ENCODE data around the gene SLC39A5. TPM values are rescaled to one million over a fixed set of nuclear protein-coding genes. Genes with fewer than 3 reads are reported as not detected.

Gene SLC39A5
- total RNA-seq, 1 donor from 2014 or later, result 0.86 TPM

- Mint-ChIP-seq H3K27me3 (no peaks in the 10 kb centered on the region), H3K4me3 (no peak overlapping the region), H3K4me1 (peaks cover 2% of the 10 kb centered on the region), H3K36me3 (ENCODE audit: low read depth) (peaks cover 18% of the 10 kb centered on the region), H3K9me3 (no peaks in the 10 kb centered on the region), H3K27ac (no peak overlapping the region)
- intact Hi-C loops (cut with micrococcal nuclease), result no loop called here
- DNase-seq, result no peak
Measured at GRCh38 chr12:56202366-56202765, 27.5 kb upstream of the SLC39A5 start.

GRCh38 chr12:56202838-56203237 is 27.0 kb upstream of the SLC39A5 start:
- no peaks in the 10 kb centered on the region for H3K9me3 Mint-ChIP-seq
- H3K4me3 Mint-ChIP-seq, result no peak overlapping the region
- no peak for DNase-seq
- H3K27ac Mint-ChIP-seq, result no peak overlapping the region
- intact Hi-C loops (cut with micrococcal nuclease), result no loop called here
- peaks cover 22% of the 10 kb centered on the region for H3K36me3 Mint-ChIP-seq (ENCODE audit: low read depth)
- no peaks in the 10 kb centered on the region for H3K27me3 Mint-ChIP-seq
- peaks cover 2% of the 10 kb centered on the region for H3K4me1 Mint-ChIP-seq

- intact Hi-C loops (cut with micrococcal nuclease), result no loop called here
- Mint-ChIP-seq H3K9me3 (no peaks in the 10 kb centered on the region), H3K36me3 (ENCODE audit: low read depth) (peaks cover 29% of the 10 kb centered on the region), H3K27me3 (no peaks in the 10 kb centered on the region), H3K27ac (no peak overlapping the region), H3K4me1 (peaks cover 2% of the 10 kb centered on the region), H3K4me3 (no peak overlapping the region)
- no peak for DNase-seq
Measured at GRCh38 chr12:56204275-56204674, 25.6 kb upstream of the SLC39A5 start.

GRCh38 chr12:56205445-56205844 is 24.4 kb upstream of the SLC39A5 start:
- no peaks in the 10 kb centered on the region for H3K9me3 Mint-ChIP-seq
- H3K4me3 Mint-ChIP-seq, result no peak overlapping the region
- no peaks in the 10 kb centered on the region for H3K27me3 Mint-ChIP-seq
- intact Hi-C loops (cut with micrococcal nuclease), result loop anchor here (5.0 kb wide), 1 partner anchor 257 kb away; no protein-coding TSS in a partner anchor
- peaks cover 2% of the 10 kb centered on the region for H3K4me1 Mint-ChIP-seq
- H3K27ac Mint-ChIP-seq, result no peak overlapping the region
- peaks cover 38% of the 10 kb centered on the region for H3K36me3 Mint-ChIP-seq (ENCODE audit: low read depth)
- no peak for DNase-seq

DNA sequence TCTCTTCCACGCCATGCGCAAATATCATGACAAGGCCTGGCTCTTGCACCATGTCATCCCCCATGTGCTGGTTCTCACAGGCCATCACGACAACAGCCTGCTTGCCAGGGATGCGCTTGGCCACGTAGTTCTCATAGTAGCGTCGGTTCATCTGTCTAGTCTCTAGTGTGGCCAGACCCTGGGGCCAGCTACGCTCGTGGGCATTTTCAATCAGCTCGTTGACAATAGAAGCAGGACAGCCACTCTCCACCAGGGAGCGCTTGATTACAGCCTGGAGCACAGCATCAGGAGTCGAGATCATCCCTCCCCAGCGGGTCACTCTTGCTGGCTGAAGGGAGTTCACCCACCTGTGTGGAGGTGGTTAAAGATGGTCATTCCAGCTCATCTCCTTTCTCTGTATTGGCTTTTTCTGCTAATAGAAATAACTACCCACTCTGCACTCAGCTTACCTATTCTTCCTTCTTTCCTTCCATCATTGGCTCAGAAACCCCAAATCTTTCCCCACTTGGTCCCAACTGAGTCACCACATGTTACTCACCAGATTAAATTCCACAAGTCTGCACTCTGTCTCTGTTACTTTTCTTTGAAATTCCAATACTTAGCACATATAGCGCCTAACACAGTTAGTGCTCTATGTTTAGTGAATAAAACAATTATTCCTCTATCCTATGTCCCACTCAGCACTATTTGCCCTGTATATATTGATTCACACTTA is 23.2 kb upstream of the SLC39A5 start:
- Mint-ChIP-seq H3K9me3 (no peaks in the 10 kb centered on the region), H3K27ac (no peak overlapping the region), H3K36me3 (ENCODE audit: low read depth) (peaks cover 44% of the 10 kb centered on the region), H3K4me3 (no peak overlapping the region), H3K27me3 (no peaks in the 10 kb centered on the region), H3K4me1 (peaks cover 2% of the 10 kb centered on the region)
- DNase-seq, result peak; percentile 81
- intact Hi-C loops (cut with micrococcal nuclease), result loop anchor here (5.0 kb wide), 1 partner anchor 256 kb away; no protein-coding TSS in a partner anchor

GRCh38 chr12:56208006-56208405 is 21.8 kb upstream of the SLC39A5 start:
- H3K4me1 Mint-ChIP-seq, result peaks cover 2% of the 10 kb centered on the region
- no peaks in the 10 kb centered on the region for H3K27me3 Mint-ChIP-seq
- no peak overlapping the region for H3K27ac Mint-ChIP-seq
- H3K36me3 Mint-ChIP-seq (ENCODE audit: low read depth), result peaks cover 50% of the 10 kb centered on the region
- intact Hi-C loops (cut with micrococcal nuclease), result loop anchor here (5.0 kb wide), 1 partner anchor 254 kb away; no protein-coding TSS in a partner anchor
- no peak for DNase-seq
- H3K9me3 Mint-ChIP-seq, result no peaks in the 10 kb centered on the region
- no peak overlapping the region for H3K4me3 Mint-ChIP-seq

GRCh38 chr12:56212361-56212760 is 17.5 kb upstream of the SLC39A5 start:
- Mint-ChIP-seq H3K27ac (no peak overlapping the region), H3K4me1 (peaks cover 4% of the 10 kb centered on the region), H3K9me3 (no peaks in the 10 kb centered on the region), H3K36me3 (ENCODE audit: low read depth) (peaks cover 55% of the 10 kb centered on the region), H3K4me3 (no peak overlapping the region), H3K27me3 (no peaks in the 10 kb centered on the region)
- DNase-seq, result no peak
- intact Hi-C loops (cut with micrococcal nuclease), result no loop called here

DNA sequence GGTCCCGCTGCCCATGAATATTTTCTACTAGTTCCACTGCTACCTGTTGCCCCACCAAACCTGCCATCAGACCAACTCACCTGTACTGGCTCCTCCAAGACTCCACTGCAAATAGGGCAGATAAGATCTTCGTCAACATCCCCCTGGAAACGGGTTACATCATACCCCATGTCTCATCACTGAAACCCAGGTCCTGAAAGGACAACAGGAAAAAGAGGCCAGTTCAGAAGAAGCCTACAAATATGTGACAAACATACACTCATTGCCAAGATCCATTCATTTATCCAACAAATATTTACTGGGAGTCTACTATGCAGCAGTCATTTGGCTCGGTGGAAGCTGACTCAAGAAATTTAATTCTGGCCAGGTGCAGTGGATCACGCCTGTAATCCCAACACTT is 16.0 kb upstream of the SLC39A5 start:
- intact Hi-C loops (cut with micrococcal nuclease), result no loop called here
- H3K27me3 Mint-ChIP-seq, result no peaks in the 10 kb centered on the region
- no peak overlapping the region for H3K27ac Mint-ChIP-seq
- peaks cover 4% of the 10 kb centered on the region for H3K4me1 Mint-ChIP-seq
- H3K9me3 Mint-ChIP-seq, result no peaks in the 10 kb centered on the region
- no peak for DNase-seq
- peaks cover 46% of the 10 kb centered on the region for H3K36me3 Mint-ChIP-seq (ENCODE audit: low read depth)
- H3K4me3 Mint-ChIP-seq, result no peak overlapping the region

GRCh38 chr12:56216461-56216860 is 13.4 kb upstream of the SLC39A5 start:
- peaks cover 31% of the 10 kb centered on the region for H3K36me3 Mint-ChIP-seq (ENCODE audit: low read depth)
- no peak overlapping the region for H3K4me3 Mint-ChIP-seq
- DNase-seq, result no peak
- peaks cover 14% of the 10 kb centered on the region for H3K4me1 Mint-ChIP-seq
- no peaks in the 10 kb centered on the region for H3K27me3 Mint-ChIP-seq
- H3K27ac Mint-ChIP-seq, result no peak overlapping the region
- no peaks in the 10 kb centered on the region for H3K9me3 Mint-ChIP-seq
- intact Hi-C loops (cut with micrococcal nuclease), result no loop called here

- H3K27ac Mint-ChIP-seq, result no peak overlapping the region
- peak overlapping the region; percentile 35 for H3K4me3 Mint-ChIP-seq
Measured at GRCh38 chr12:56219840-56220239, 10.0 kb upstream of the SLC39A5 start.

DNA sequence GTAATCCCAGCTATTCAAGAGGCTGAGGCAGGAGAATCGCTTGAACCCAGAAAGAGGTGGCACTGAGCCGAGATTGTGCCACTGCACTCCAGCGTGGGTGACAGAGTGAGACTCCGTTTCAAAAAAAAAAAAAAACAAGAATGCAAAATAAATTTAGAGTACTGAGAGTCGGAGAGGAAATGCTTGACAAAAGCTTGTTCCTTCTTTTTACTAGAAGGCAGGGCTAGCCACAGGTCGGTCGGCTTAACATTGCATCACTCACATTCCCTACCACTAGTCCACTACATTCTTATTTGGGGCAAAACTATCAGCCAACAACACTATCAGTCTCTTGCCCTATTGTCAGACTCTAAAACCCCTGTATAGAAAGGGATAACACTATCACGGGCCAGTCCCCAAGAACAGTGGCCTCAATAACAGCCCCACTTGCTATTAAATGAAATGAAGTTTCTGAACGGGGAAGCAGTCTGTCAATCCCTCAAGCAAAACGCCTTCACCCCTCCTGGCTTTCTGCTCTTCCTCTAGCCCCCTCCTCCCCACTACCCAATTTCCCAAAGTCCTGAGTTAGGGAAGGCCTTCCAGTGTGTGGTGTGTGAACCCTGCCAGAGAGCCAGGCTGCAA is 9.1 kb upstream of the SLC39A5 start:
- H3K4me3 Mint-ChIP-seq, result peak overlapping the region; percentile 100
- H3K27ac Mint-ChIP-seq, result peak overlapping the region; percentile 95
- H3K9me3 Mint-ChIP-seq, result no peaks in the 10 kb centered on the region
- intact Hi-C loops (cut with micrococcal nuclease), result loop anchor here (5.0 kb wide), 1 partner anchor 403 kb away; the partner anchor contains the start of genes ORMDL2 and SARNP
- peaks cover 37% of the 10 kb centered on the region for H3K4me1 Mint-ChIP-seq
- peak; percentile 66 for DNase-seq
- H3K36me3 Mint-ChIP-seq (ENCODE audit: low read depth), result peaks cover 14% of the 10 kb centered on the region
- no peaks in the 10 kb centered on the region for H3K27me3 Mint-ChIP-seq

More at GRCh38 chr12:56219840-56220239, 10.0 kb upstream of the SLC39A5 start:
- Mint-ChIP-seq H3K4me1 (peaks cover 29% of the 10 kb centered on the region), H3K27me3 (no peaks in the 10 kb centered on the region), H3K9me3 (no peaks in the 10 kb centered on the region), H3K36me3 (ENCODE audit: low read depth) (peaks cover 14% of the 10 kb centered on the region)
- intact Hi-C loops (cut with micrococcal nuclease), result loop anchor here (5.0 kb wide), 1 partner anchor 403 kb away; the partner anchor contains the start of genes ORMDL2 and SARNP
- no peak for DNase-seq

DNA sequence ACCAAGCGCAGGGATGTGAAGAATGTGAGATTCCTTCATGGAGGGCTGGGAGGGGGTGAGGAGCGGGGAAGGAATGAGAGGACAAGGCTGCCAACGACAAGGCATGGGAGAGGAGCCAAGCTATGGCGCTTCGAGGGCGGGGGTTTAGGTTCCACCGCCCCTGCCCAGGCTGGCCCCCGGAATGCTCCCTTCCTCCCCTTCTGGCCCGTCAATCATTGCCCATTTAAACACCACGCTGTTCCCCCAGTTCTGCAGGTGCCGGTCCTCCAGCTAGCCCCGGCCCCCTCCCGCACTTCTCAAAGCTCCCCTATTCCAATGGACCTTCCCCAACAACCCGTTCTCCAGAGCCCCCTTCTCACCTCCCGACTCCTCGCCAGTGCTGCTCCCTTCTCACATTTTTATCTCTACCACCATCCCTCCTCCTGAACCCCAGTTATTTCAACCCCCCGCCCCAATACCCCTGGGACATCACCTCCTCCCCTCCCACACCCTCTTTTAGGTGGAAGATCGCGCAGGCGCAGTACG is 8.6 kb upstream of the SLC39A5 start:
- H3K27ac Mint-ChIP-seq, result peak overlapping the region; percentile 95
- peak overlapping the region; percentile 100 for H3K4me3 Mint-ChIP-seq
- no peaks in the 10 kb centered on the region for H3K9me3 Mint-ChIP-seq
- H3K36me3 Mint-ChIP-seq (ENCODE audit: low read depth), result peaks cover 19% of the 10 kb centered on the region
- intact Hi-C loops (cut with micrococcal nuclease), result loop anchor here (5.0 kb wide), 1 partner anchor 404 kb away; the partner anchor contains the start of genes ORMDL2 and SARNP
- no peaks in the 10 kb centered on the region for H3K27me3 Mint-ChIP-seq
- H3K4me1 Mint-ChIP-seq, result peaks cover 41% of the 10 kb centered on the region
- no peak for DNase-seq

GRCh38 chr12:56221757-56222530 is 7.9 kb upstream of the SLC39A5 start, which contains the start of gene RNF41:
Gene RNF41, minus strand, starts transcription at chr12:56221922. Its CDS starts 7,875 bp downstream, at chr12:56214047.
- Mint-ChIP-seq H3K36me3 (ENCODE audit: low read depth) (peaks cover 16% of the 10 kb centered on the region), H3K27me3 (no peaks in the 10 kb centered on the region)
- peak; percentile 98 for DNase-seq

More at GRCh38 chr12:56221757-56222530, 7.9 kb upstream of the SLC39A5 start, which contains the start of gene RNF41:
- peak within 1 kb of the TSS; percentile 100 for H3K4me3 Mint-ChIP-seq
- intact Hi-C loops (cut with micrococcal nuclease), result loop anchor here (1.0 to 5.0 kb wide), 4 partner anchors 69 to 405 kb away; partner anchors contain the start of genes CS, MYL6B, ORMDL2 and SARNP
- H3K9me3 Mint-ChIP-seq, result no peaks in the 10 kb centered on the region
- H3K27ac Mint-ChIP-seq, result peak within 1 kb of the TSS; percentile 95
- H3K4me1 Mint-ChIP-seq, result peaks cover 39% of the 10 kb centered on the region

Measured in activated CD4-positive, alpha-beta T cell treated with anti-CD3 and anti-CD28 coated beads, Interleukin-2, amount 10 ng/mL, durations not matched to agents 24 days and 14 days (primary cell).